Body of pancreas (tissue), 4 donors: ENCODE data around the gene S100A9. TPM values are rescaled to one million over a fixed set of nuclear protein-coding genes. Genes with fewer than 3 reads are reported as not detected.

Experiments used
- ATAC-seq: fragments of 150-250 bp; one replicate; pipeline ENCODE4 v1.9.1; 2016
- DNase-seq, 4 donors: peaks; one replicate each; pipeline ENCODE4 v3.0.0-alpha.2; 2019
- H3K27ac ChIP-seq, 4 donors: fragments of 200-600 bp; sonication (generic); 1 replicate in 3 of 4; 2 replicates in 1 of 4; pipeline versions ENCODE4 v1.5.1 to v1.6.1; 2016 to 2019; ENCODE audit warnings: mild to moderate bottlenecking in 1 of 4, mixed read lengths in 1 of 4, moderate library complexity in 1 of 4
- H3K27me3 ChIP-seq, 2 donors: fragments of 200-600 bp; sonication (generic); one replicate each; pipeline ENCODE4 v1.6.0; 2016; ENCODE audit warnings: mild to moderate bottlenecking in 1 of 2
- H3K36me3 ChIP-seq, 2 donors: fragments of 200-600 bp; sonication (generic); replicated peaks in 1 of 2; 2 replicates each; pipeline ENCODE4 v1.5.1; 2016; ENCODE audit warnings: low read depth in 2 of 2; ENCODE audit not compliant: insufficient read depth in 1 of 2
- H3K4me1 ChIP-seq: fragments of 200-600 bp; sonication (generic); one replicate; pipeline ENCODE4 v1.6.0; 2016
- H3K4me3 ChIP-seq, 2 donors: fragments of 200-600 bp; sonication (generic); 1 replicate in 1 of 2; 2 replicates in 1 of 2; pipeline ENCODE4 v1.5.1; 2016 to 2019
- H3K9me3 ChIP-seq, 3 donors: fragments of 200-600 bp; sonication (generic); 1 replicate in 2 of 3; 2 replicates in 1 of 3; pipeline ENCODE4 v1.5.1; 2016
- CTCF ChIP-seq, 7 experiments: fragments of 450-650 bp in 4 of 7; fragments of 200-600 bp in 3 of 7; sonication (generic) in 3 of 7; IDR thresholded peaks; one replicate each; pipeline ENCODE4 v1.5.1; 2016 to 2019; ENCODE audit warnings: antibody characterized with exemption in 7 of 7
- POLR2A ChIP-seq, 3 donors: fragments of 450-650 bp; IDR thresholded peaks; one replicate each; pipeline ENCODE4 v1.6.1; 2016; ENCODE audit warnings: antibody characterized with exemption in 3 of 3, mild to moderate bottlenecking in 2 of 3
- WGBS, 2 donors: methylation state at CpG; one replicate each; pipeline ENCODE4 v1.1.5; 2017; 5-methylcytosine and 5-hydroxymethylcytosine counted together
- intact Hi-C: fragments of 100-400 bp; cut with DNase I; formaldehyde crosslinking; loops from one replicate; pipeline ENCODE4 v1.15.1; 2023
- total RNA-seq, 2 donors: library from RNA; depleted of rRNA; stranded (reverse); fragments of >200 nt; gene quantifications; one replicate each; pipeline ENCODE4 v1.1.0, GENCODE V29; 2016

Gene S100A9
- total RNA-seq, 2 donors from 2014 or later, result 19.5 to 43.2 TPM

- intact Hi-C loops, result no loop called here
- H3K27me3 ChIP-seq, result no peaks in the 10 kb centered on the region
- no peak overlapping the region for H3K4me3 ChIP-seq
- DNase-seq (no peak), ATAC-seq (no peak)
- H3K27ac ChIP-seq, result no peak overlapping the region
- H3K4me1 ChIP-seq, result no peaks in the 10 kb centered on the region
- TF ChIP-seq CTCF (IDR thresholded peaks at IDR 0.05) (no peak), POLR2A (IDR thresholded peaks at IDR 0.05) (no peak)
- H3K36me3 ChIP-seq, result no peaks in the 10 kb centered on the region
- H3K9me3 ChIP-seq, result peaks cover 0 to 19% (median 0%) of the 10 kb centered on the region in 3 donors
These were observed 32.7 kb upstream of the S100A9 start for GRCh38 chr1:153324912-153325311.

GRCh38 chr1:153333902-153334301 lies 23.8 kb upstream of the S100A9 start:
- Histone ChIP-seq H3K36me3 (no peaks in the 10 kb centered on the region), H3K4me1 (no peaks in the 10 kb centered on the region), H3K4me3 (no peak overlapping the region), H3K27ac (no peak overlapping the region), H3K27me3 (no peaks in the 10 kb centered on the region), H3K9me3 (peaks cover 0 to 11% (median 0%) of the 10 kb centered on the region in 3 donors)
- ATAC-seq (no peak), DNase-seq (no peak)
- intact Hi-C loops, result no loop called here
- TF ChIP-seq CTCF (IDR thresholded peaks at IDR 0.05), result no peak
- WGBS, 2 donors, result 63 to 81% methylated on average over 1 of the region's 1 CpG

GRCh38 chr1:153336650-153337049 lies 21.0 kb upstream of the S100A9 start:
- Histone ChIP-seq H3K4me1 (no peaks in the 10 kb centered on the region), H3K27me3 (no peaks in the 10 kb centered on the region), H3K27ac (no peak overlapping the region), H3K4me3 (no peak overlapping the region), H3K9me3 (peaks cover 0 to 4% (median 0%) of the 10 kb centered on the region in 3 donors), H3K36me3 (no peaks in the 10 kb centered on the region)
- TF ChIP-seq POLR2A (IDR thresholded peaks at IDR 0.05), result no peak
- no peak for TF ChIP-seq CTCF (IDR thresholded peaks at IDR 0.05)
- DNase-seq (no peak), ATAC-seq (no peak)
- intact Hi-C loops, result no loop called here

GRCh38 chr1:153337980-153338853 lies 19.4 kb upstream of the S100A9 start:
- intact Hi-C loops, result no loop called here
- 51 to 57% methylated on average over 8 of the region's 8 CpGs for WGBS, 2 donors
- Histone ChIP-seq H3K27ac (no peak overlapping the region), H3K4me1 (no peaks in the 10 kb centered on the region), H3K4me3 (no peak overlapping the region), H3K9me3 (no peaks in the 10 kb centered on the region), H3K36me3 (no peaks in the 10 kb centered on the region), H3K27me3 (no peaks in the 10 kb centered on the region)
- no peak for TF ChIP-seq CTCF (IDR thresholded peaks at IDR 0.05)
- no peak for TF ChIP-seq POLR2A (IDR thresholded peaks at IDR 0.05)
- no peak for ATAC-seq
- DNase-seq, result no peak

GRCh38 chr1:153339802-153340201 lies 17.9 kb upstream of the S100A9 start:
- DNase-seq (no peak), ATAC-seq (no peak)
- no peaks in the 10 kb centered on the region for H3K9me3 ChIP-seq
- H3K4me3 ChIP-seq, result no peak overlapping the region
- TF ChIP-seq POLR2A (IDR thresholded peaks at IDR 0.05) (no peak), CTCF (IDR thresholded peaks at IDR 0.05) (no peak)
- H3K4me1 ChIP-seq, result peaks cover 7% of the 10 kb centered on the region
- 45 to 51% methylated on average over 6 of the region's 6 CpGs for WGBS, 2 donors
- no peak overlapping the region for H3K27ac ChIP-seq
- H3K27me3 ChIP-seq, result no peaks in the 10 kb centered on the region
- no peaks in the 10 kb centered on the region for H3K36me3 ChIP-seq
- intact Hi-C loops, result no loop called here
